Measurements from ENCODE around the gene SLC10A6. TPM values are rescaled to one million over a fixed set of nuclear protein-coding genes. Genes with fewer than 3 reads are reported as not detected.
A peak's percentile ranks its signal among the peaks of the same experiment; 100 is the strongest.

The SLC10A6 gene
- total and polyA plus RNA-seq, 4 donors: 0.08 to 0.95 (median 0.25) TPM

- 7 to 8% methylated on average over 13 of the region's 13 CpGs for WGBS, 2 donors
These were observed 43.4 kb upstream of the SLC10A6 start for GRCh38 chr4:86892636-86892960.

GRCh38 chr4:86891762-86892635 lies 42.8 kb upstream of the SLC10A6 start, which contains the start of gene C4orf36:
Gene C4orf36 (minus strand): TSS chr4:86892422. CDS start chr4:86891520, 902 bp downstream.
- H3K9me3 ChIP-seq (ENCODE audit: control insufficient read depth in 4 of 4, insufficient read depth in 3 of 4, low read length in 3 of 4): no peaks in the 10 kb centered on the region
- DNase-seq: peak; percentile 87 to 93 (median 88)
- peak within 1 kb of the TSS; percentile 80 to 96 for H3K9ac ChIP-seq (ENCODE audit: insufficient read depth in 1 of 2, low read length in 2 of 2)
- peak within 1 kb of the TSS in 1 of 2 donors; percentile 88 for H3K27ac ChIP-seq (ENCODE audit: low read depth in 1 of 2, low read length in 1 of 2)
- no peaks in the 10 kb centered on the region for H3K27me3 ChIP-seq (ENCODE audit: control insufficient read depth in 3 of 3, insufficient read depth in 3 of 3, low read length in 2 of 3)
- peaks cover 0 to 4% (median 2%) of the 10 kb centered on the region in 4 donors for H3K36me3 ChIP-seq (ENCODE audit: control insufficient read depth in 4 of 4, insufficient read depth in 4 of 4, low read length in 4 of 4)
- H3K4me1 ChIP-seq (ENCODE audit: control insufficient read depth in 5 of 5, insufficient read depth in 5 of 5, low read length in 5 of 5): peaks cover 0 to 19% (median 3%) of the 10 kb centered on the region in 5 donors
- TF ChIP-seq CTCF (IDR thresholded peaks at IDR 0.05; ENCODE audit: control extremely low read depth, extremely low read depth): no peak
- peak; percentile 87 for ATAC-seq (ENCODE audit: insufficient read depth, low FRiP score)
- 0 to 1% methylated on average over 68 to 84 of the region's 84 CpGs for WGBS, 2 donors
- H3K4me3 ChIP-seq: peak within 1 kb of the TSS; percentile 68

More at GRCh38 chr4:86892636-86892960, 43.4 kb upstream of the SLC10A6 start:
- no peaks in the 10 kb centered on the region for H3K9me3 ChIP-seq (ENCODE audit: control insufficient read depth in 4 of 4, insufficient read depth in 3 of 4, low read length in 3 of 4)
- TF ChIP-seq CTCF (IDR thresholded peaks at IDR 0.05; ENCODE audit: control extremely low read depth, extremely low read depth): no peak
- no peaks in the 10 kb centered on the region for H3K27me3 ChIP-seq (ENCODE audit: control insufficient read depth in 3 of 3, insufficient read depth in 3 of 3, low read length in 2 of 3)
- H3K4me1 ChIP-seq (ENCODE audit: control insufficient read depth in 5 of 5, insufficient read depth in 5 of 5, low read length in 5 of 5): peaks cover 0 to 19% (median 3%) of the 10 kb centered on the region in 5 donors
- peak overlapping the region; percentile 80 to 96 for H3K9ac ChIP-seq (ENCODE audit: insufficient read depth in 1 of 2, low read length in 2 of 2)
- peak; percentile 14 for ATAC-seq (ENCODE audit: insufficient read depth, low FRiP score)
- DNase-seq: no peak
- H3K36me3 ChIP-seq (ENCODE audit: control insufficient read depth in 4 of 4, insufficient read depth in 4 of 4, low read length in 4 of 4): peaks cover 0 to under 1% (median 0%) of the 10 kb centered on the region in 4 donors
- H3K4me3 ChIP-seq: peak overlapping the region; percentile 68
- H3K27ac ChIP-seq (ENCODE audit: low read depth in 1 of 2, low read length in 1 of 2): peak overlapping the region in 1 of 2 donors; percentile 88

GRCh38 chr4:86890790-86891189 lies 41.6 kb upstream of the SLC10A6 start:
- no peak for TF ChIP-seq CTCF (IDR thresholded peaks at IDR 0.05; ENCODE audit: control extremely low read depth, extremely low read depth)
- Histone ChIP-seq H3K4me1 (ENCODE audit: control insufficient read depth in 5 of 5, insufficient read depth in 5 of 5, low read length in 5 of 5) (peaks cover 0 to 19% (median 3%) of the 10 kb centered on the region in 5 donors), H3K4me3 (no peak overlapping the region), H3K27ac (ENCODE audit: low read depth in 1 of 2, low read length in 1 of 2) (no peak overlapping the region), H3K27me3 (ENCODE audit: control insufficient read depth in 3 of 3, insufficient read depth in 3 of 3, low read length in 2 of 3) (no peaks in the 10 kb centered on the region), H3K9me3 (ENCODE audit: control insufficient read depth in 4 of 4, insufficient read depth in 3 of 4, low read length in 3 of 4) (no peaks in the 10 kb centered on the region), H3K36me3 (ENCODE audit: control insufficient read depth in 4 of 4, insufficient read depth in 4 of 4, low read length in 4 of 4) (peaks cover 0 to 4% (median 2%) of the 10 kb centered on the region in 4 donors), H3K9ac (ENCODE audit: insufficient read depth in 1 of 2, low read length in 2 of 2) (no peak overlapping the region)
- ATAC-seq (ENCODE audit: insufficient read depth, low FRiP score): no peak
- 63 to 73% methylated on average over 7 of the region's 7 CpGs for WGBS, 2 donors
- DNase-seq: peak; percentile 76 to 98 (median 97)
